Stomach (tissue), 4 donors: ENCODE data around the gene TUBGCP2.

ENCODE experiments used
- EP300 ChIP-seq: sonication (generic); formaldehyde crosslinking; IDR thresholded peaks from one replicate; pipeline ENCODE4 v1.6.1; 2017; ENCODE audit warnings: antibody characterized with exemption
- POLR2A ChIP-seq, 4 donors: fragments of 450-650 bp; IDR thresholded peaks; one replicate each; pipeline ENCODE4 v1.6.1; 2016; ENCODE audit warnings: antibody characterized with exemption in 4 of 4, control low read depth in 2 of 4, mild to moderate bottlenecking in 1 of 4, moderate library complexity in 1 of 4
- POLR2AphosphoS5 ChIP-seq, 3 donors: sonication (generic); formaldehyde crosslinking; IDR thresholded peaks; one replicate each; pipeline ENCODE4 v1.6.1; 2016; ENCODE audit warnings: antibody characterized with exemption in 3 of 3
- TF ChIP-seq, protein P1 (sequence below), 7 experiments: fragments of 450-650 bp in 4 of 7; fragments of 200-600 bp in 3 of 7; sonication (generic) in 3 of 7; IDR thresholded peaks; one replicate each; pipeline ENCODE4 v1.5.1; 2016 to 2019; ENCODE audit warnings: antibody characterized with exemption in 7 of 7, control low read depth in 2 of 7, mild to moderate bottlenecking in 1 of 7

- TF ChIP-seq, protein P1, sequence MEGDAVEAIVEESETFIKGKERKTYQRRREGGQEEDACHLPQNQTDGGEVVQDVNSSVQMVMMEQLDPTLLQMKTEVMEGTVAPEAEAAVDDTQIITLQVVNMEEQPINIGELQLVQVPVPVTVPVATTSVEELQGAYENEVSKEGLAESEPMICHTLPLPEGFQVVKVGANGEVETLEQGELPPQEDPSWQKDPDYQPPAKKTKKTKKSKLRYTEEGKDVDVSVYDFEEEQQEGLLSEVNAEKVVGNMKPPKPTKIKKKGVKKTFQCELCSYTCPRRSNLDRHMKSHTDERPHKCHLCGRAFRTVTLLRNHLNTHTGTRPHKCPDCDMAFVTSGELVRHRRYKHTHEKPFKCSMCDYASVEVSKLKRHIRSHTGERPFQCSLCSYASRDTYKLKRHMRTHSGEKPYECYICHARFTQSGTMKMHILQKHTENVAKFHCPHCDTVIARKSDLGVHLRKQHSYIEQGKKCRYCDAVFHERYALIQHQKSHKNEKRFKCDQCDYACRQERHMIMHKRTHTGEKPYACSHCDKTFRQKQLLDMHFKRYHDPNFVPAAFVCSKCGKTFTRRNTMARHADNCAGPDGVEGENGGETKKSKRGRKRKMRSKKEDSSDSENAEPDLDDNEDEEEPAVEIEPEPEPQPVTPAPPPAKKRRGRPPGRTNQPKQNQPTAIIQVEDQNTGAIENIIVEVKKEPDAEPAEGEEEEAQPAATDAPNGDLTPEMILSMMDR (IDR thresholded peaks at IDR 0.05): no peak
- no peak for TF ChIP-seq POLR2A (IDR thresholded peaks at IDR 0.05)
- no peak for TF ChIP-seq POLR2AphosphoS5 (IDR thresholded peaks at IDR 0.05)
- no peak for TF ChIP-seq EP300
Measured at GRCh38 chr10:133235932-133236331, 72.7 kb downstream of the TUBGCP2 start.
